ENCODE results near the gene TLE4. TPM values are rescaled to one million over a fixed set of nuclear protein-coding genes. Genes with fewer than 3 reads are reported as not detected.
"Not testable (repeated sequence)": the region's sequence is repeated elsewhere in the genome, so short reads cannot be mapped to it uniquely, and the experiment has no call there.

TLE4 gene
- polyA plus RNA-seq (2012; ENCODE audit: insufficient read depth, insufficient read length) = 8.7 TPM

DNA sequence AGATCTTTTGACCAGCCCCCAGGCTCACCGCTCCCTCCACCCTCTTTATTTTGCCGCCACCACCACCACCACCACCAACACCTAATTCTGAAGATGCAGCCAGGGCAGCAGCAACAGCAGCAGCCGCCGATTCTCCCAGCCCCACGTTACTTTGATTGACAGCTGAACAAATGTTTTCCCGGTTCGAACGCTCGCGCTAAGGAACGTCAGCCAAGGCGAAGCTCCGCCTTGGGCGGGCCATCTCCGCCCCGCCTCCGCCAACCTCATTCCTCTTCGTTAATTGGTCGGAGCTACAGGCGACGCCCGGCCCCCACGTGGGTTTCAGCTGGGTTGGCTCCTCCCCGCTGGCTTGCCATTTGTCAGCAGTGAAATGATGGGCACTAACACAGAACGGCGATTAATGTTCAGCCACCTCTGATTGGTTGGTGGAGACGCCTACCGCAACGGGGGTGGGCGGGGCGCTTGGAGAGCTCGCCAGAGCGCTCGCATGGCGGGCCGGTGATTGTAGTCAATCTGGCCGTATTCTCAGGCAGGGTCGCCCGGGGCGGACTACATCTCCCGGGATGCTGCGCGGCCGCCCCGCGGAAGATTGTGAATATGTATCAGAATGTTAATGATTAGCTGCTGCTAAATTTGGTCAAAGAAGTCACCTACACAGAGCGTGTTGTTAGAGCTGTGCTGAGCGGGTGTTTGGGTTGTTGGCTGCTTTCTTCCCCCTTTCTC, at the start of gene TLE4:
Gene TLE4, plus strand, starts transcription at position 657 of the 723 bp plus-strand sequence. CDS start 826 bp downstream, outside the sequence.
- DNase-seq (ENCODE audit: low read depth, low spot score) = peak; percentile 100
- H3K4me3 ChIP-seq (ENCODE audit: low read length) = peak within 1 kb of the TSS; percentile 84

GRCh38 chr9:79522793-79523192, 49.0 kb upstream of the TLE4 start:
- no peak overlapping the region for H3K4me3 ChIP-seq (ENCODE audit: low read length)
- DNase-seq (ENCODE audit: low read depth, low spot score) = no peak

- DNase-seq (ENCODE audit: low read depth, low spot score) = no peak
- H3K4me3 ChIP-seq (ENCODE audit: low read length) = no peak overlapping the region
Observed at GRCh38 chr9:79524266-79524665, 47.5 kb upstream of the TLE4 start.

- no peak overlapping the region for H3K4me3 ChIP-seq (ENCODE audit: low read length)
- DNase-seq (ENCODE audit: low read depth, low spot score) = no peak
Observed at GRCh38 chr9:79526149-79526672, 45.6 kb upstream of the TLE4 start.

DNA sequence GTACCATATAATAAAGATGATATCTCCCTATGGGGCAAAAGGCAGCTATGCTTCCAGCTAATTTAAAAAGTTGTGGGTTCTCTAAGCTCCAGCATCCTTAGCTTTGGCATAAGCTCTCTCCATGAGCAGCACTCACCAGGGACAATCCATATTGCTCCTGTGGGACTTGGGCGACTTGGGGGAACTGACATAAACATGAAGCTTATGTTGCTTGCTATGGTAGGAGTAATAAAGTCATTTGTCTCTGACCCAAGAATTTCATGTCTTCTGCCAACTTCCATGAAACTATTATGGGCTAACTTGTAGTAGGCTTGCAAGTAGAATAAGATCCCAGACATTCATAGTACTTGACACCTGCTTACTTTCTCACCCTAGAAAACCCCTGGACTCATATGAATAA, 36.2 kb upstream of the TLE4 start:
- H3K4me3 ChIP-seq (ENCODE audit: low read length) = no peak overlapping the region
- no peak for DNase-seq (ENCODE audit: low read depth, low spot score)

GRCh38 chr9:79537838-79538237, 33.9 kb upstream of the TLE4 start:
- no peak overlapping the region for H3K4me3 ChIP-seq (ENCODE audit: low read length)
- no peak for DNase-seq (ENCODE audit: low read depth, low spot score)

GRCh38 chr9:79542735-79543620, 28.8 kb upstream of the TLE4 start:
- H3K4me3 ChIP-seq (ENCODE audit: low read length) = no peak overlapping the region
- DNase-seq (ENCODE audit: low read depth, low spot score) = no peak

DNA sequence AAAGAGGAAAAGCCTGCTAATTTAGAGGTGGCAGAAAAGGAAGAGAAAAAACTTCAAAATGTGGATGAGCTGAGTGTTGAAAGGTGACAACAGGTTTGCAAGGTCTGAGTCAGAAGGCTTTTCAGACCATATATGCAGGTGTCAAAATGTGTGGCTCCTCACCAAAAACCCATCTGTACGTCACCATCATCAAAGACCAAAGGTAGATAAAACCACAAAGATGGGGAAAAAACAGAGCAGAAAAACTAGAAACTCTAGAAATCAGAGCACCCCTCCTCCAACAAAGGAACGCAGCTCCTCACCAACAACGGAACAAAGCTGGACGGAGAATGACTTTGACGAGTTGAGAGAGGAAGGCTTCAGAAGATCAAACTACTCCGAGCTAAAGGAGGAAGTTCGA, 27.4 kb upstream of the TLE4 start:
- DNase-seq (ENCODE audit: low read depth, low spot score) = peak; percentile 59
- H3K4me3 ChIP-seq (ENCODE audit: low read length) = not testable (repeated sequence)

- DNase-seq (ENCODE audit: low read depth, low spot score) = no peak
- no peak overlapping the region for H3K4me3 ChIP-seq (ENCODE audit: low read length)
Observed at GRCh38 chr9:79551586-79551985, 20.2 kb upstream of the TLE4 start.

DNA sequence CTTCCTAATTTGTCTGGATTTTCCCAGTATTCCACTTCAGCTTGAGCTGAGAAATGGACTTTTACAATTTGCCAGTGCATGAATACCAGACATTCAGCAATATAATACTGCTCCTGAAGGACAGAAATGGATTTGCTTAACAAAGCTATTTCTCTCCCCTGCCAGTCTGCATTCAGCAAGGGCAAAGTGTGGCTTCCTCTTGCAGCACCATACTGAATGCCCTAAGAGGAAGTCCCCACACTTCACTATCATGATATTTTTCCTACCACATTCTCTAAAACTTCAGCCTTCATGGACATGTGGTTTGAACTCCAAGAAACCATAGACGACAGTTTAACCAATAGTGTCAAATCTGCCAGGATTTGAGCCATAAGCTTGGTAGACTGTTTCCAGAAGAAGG, 19.8 kb upstream of the TLE4 start:
- DNase-seq (ENCODE audit: low read depth, low spot score) = no peak
- no peak overlapping the region for H3K4me3 ChIP-seq (ENCODE audit: low read length)

GRCh38 chr9:79555474-79556089, 16.2 kb upstream of the TLE4 start:
- no peak for DNase-seq (ENCODE audit: low read depth, low spot score)
- H3K4me3 ChIP-seq (ENCODE audit: low read length) = no peak overlapping the region

DNA sequence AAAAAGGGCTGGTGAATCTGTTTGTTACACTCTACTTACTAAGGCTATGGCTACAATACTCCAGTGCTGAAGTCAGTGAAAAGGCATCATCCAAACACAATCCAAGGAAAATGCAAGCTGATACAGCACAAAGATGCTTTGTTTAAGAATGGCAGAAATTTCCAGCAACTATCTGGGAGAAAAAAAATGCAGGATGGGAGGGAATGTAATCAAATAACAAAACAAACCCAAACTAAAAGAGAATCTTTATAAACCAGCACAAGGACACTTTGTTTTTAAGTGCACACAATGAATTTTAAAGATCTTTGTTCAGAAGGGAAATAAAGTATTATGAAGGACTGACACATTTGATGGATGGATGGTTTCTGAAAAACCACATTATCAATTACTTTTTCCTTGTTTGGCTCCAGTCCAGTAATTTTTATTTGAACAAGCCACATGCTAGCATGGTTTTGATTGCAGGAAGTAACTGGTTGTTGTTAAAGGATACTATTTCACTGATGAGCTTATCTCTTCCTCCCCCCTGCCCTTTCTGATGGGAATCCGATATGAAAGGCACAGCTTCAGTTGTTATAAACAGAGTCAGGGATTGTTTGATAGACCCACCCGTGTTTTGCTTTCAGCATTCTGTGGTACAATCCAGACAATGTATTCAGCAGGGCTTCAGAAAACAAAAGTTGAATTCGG, 12.1 kb upstream of the TLE4 start:
- no peak overlapping the region for H3K4me3 ChIP-seq (ENCODE audit: low read length)
- DNase-seq (ENCODE audit: low read depth, low spot score) = peak; percentile 32

- no peak overlapping the region for H3K4me3 ChIP-seq (ENCODE audit: low read length)
- no peak for DNase-seq (ENCODE audit: low read depth, low spot score)
Observed at GRCh38 chr9:79562749-79563386, 8.9 kb upstream of the TLE4 start.

GRCh38 chr9:79564105-79564504, 7.7 kb upstream of the TLE4 start:
- no peak for DNase-seq (ENCODE audit: low read depth, low spot score)
- no peak overlapping the region for H3K4me3 ChIP-seq (ENCODE audit: low read length)

DNA sequence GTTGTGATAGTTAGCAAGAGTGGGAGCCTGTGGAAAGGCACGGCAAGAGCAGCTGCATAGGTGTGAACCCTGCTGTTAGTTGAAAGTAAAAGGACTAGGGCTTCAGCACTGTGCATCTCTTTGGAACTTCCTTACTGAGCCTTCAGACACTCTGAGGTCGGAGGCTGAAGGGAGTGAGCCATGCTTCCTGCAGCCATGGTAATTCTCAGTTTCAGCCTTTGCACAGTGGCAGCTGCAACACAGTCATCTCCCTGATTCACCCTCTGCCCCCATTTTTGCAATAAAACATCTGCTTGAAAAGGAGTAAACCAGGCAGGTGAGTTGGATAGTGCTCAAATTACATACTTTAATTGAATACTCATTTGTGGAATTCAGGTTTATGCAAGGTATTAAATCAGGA, 6.5 kb upstream of the TLE4 start:
- H3K4me3 ChIP-seq (ENCODE audit: low read length) = no peak overlapping the region
- DNase-seq (ENCODE audit: low read depth, low spot score) = no peak

GRCh38 chr9:79567671-79568098, 4.1 kb upstream of the TLE4 start:
- H3K4me3 ChIP-seq (ENCODE audit: low read length) = no peak overlapping the region
- no peak for DNase-seq (ENCODE audit: low read depth, low spot score)

DNA sequence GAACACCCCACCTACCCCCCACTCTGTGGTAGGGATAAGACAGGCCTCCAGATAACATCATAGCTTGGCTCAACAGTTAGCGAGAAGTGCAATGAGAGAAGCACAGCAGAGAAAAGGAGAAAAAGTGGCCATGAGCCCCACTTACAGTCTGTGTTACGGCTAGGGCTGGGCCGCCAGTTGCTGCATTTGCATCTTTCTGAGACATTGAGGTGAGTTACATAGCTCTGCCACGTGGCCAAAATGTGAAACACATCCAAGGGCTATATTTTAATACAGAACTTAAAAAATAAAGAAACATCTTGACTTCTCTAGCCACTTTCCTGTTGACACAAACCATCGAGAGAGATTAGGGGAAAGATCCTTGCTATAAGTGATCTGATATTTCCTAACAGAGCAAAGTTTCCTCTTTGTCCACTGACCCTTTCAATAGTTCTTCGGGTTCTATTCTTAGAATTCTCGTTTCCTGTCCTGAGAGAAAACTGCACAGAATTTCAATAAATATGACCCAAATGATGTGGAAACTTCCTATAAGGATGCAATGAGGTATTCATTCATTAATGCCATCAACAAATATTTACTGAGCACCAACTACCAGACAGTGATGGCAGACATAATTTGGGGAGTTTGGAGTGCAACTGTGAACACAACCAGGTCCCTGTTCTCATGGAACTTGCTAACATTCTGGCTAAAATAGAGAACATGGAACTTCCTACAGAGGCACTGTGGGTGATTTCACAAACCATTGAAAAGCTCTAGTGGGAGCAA, 3.2 kb upstream of the TLE4 start:
- no peak for DNase-seq (ENCODE audit: low read depth, low spot score)
- H3K4me3 ChIP-seq (ENCODE audit: low read length) = no peak overlapping the region
